HepG2 (cell line): ENCODE measurements around the gene USP40.

ENCODE experiments used
- BHLHE40 ChIP-seq: IDR thresholded peaks from 2 replicates; pipeline ENCODE4 v1.6.1; 2011; ENCODE audit warnings: low read length, improper control_type of control experiment
- CTCF ChIP-seq: sonication (generic); formaldehyde crosslinking; IDR thresholded peaks from 2 replicates; pipeline ENCODE4 v1.5.0; 2020; ENCODE audit warnings: mild to moderate bottlenecking, missing genetic modification reagents, moderate library complexity
- ELF1 ChIP-seq: sonication (generic); formaldehyde crosslinking; IDR thresholded peaks from 2 replicates; pipeline ENCODE4 v1.4.0; 2020; ENCODE audit warnings: missing genetic modification reagents
- FOXP1 ChIP-seq, 2 experiments: fragments of 450-650 bp in 1 of 2; IDR thresholded peaks; 2 replicates each; pipeline ENCODE4 v1.6.1; 2017 to 2018; ENCODE audit warnings: antibody characterized with exemption in 1 of 2
- HMGXB4 ChIP-seq, 2 experiments: sonication (generic) in 1 of 2; formaldehyde crosslinking in 1 of 2; IDR thresholded peaks; 2 replicates each; pipeline versions ENCODE4 v1.4.0 to v1.6.1; 2018 to 2020; ENCODE audit warnings: missing genetic modification reagents in 2 of 2, borderline replicate concordance in 1 of 2, low read depth in 1 of 2, mild to moderate bottlenecking in 1 of 2, missing biosample characterization in 1 of 2
- JUNB ChIP-seq: sonication (generic); formaldehyde crosslinking; IDR thresholded peaks from 2 replicates; pipeline ENCODE4 v1.8.0; 2022; ENCODE audit warnings: missing genetic modification reagents, mild to moderate bottlenecking, borderline replicate concordance
- MAX ChIP-seq: IDR thresholded peaks from 2 replicates; pipeline ENCODE4 v1.6.1; 2012; ENCODE audit warnings: inconsistent platforms
- POLR2AphosphoS5 ChIP-seq: IDR thresholded peaks from 2 replicates; pipeline ENCODE4 v1.6.1; 2012; ENCODE audit warnings: low read depth, low read length

- TF ChIP-seq MAX (no peak), BHLHE40 (no peak), FOXP1 (IDR thresholded peaks at IDR 0.05) (no peak), FOXP1 (CRISPR knock-in tag; IDR thresholded peaks at IDR 0.05) (no peak), HMGXB4 (CRISPR knock-in tag; IDR thresholded peaks at IDR 0.05; ENCODE audit: borderline replicate concordance in 1 of 2, low read depth in 1 of 2) (no peak), ELF1 (CRISPR knock-in tag) (no peak), POLR2AphosphoS5 (no peak), CTCF (no peak), JUNB (no peak)
Observed at GRCh38 chr2:233485726-233486125, 80.9 kb downstream of the USP40 start.
